Measurements from ENCODE around the gene VAPA. TPM values are rescaled to one million over a fixed set of nuclear protein-coding genes. Genes with fewer than 3 reads are reported as not detected.
"Not testable (repeated sequence)": the region's sequence is repeated elsewhere in the genome, so short reads cannot be mapped to it uniquely, and the experiment has no call there.

VAPA gene
- total RNA-seq, 3 donors from 2014 or later, result 240 to 333 (median 273) TPM

DNA sequence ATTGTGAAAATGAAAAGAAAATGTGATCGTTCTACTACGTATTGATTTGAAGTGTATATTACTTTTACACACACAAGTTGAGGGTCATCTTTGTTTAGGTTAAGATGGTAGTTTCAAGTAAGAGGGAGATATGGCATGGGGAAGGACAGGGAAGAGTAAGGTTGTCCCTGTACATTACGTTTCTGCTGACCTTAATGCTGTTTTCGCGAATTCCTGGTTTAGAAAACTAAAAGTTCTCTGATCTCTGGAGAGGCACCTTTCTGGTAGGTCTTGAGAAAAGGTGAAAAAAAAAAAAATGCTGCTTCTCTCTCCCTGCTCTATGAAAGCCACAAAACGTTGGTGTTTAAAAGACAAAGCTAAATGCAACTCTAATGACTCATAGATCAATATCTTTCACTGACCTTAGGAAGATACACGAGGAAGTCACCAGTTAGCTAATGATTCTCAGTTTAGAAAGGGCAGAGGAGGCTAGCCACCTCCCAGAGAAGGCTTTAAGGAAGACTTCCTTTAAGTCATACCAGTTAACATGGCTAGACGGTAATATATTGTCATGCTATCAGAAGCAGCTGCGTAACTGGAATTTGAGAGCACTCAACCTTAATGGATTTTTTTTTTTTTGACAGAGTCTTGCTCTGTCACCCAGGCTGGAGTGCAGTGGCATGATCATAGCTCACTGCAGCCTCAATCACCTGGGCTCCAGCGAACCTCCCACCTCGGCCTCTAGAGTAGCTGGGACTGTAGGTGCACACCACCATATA, 14.8 kb upstream of the VAPA start:
- H3K4me3 ChIP-seq, result no peak overlapping the region
- no peaks in the 10 kb centered on the region for H3K9me3 ChIP-seq
- peak in 1 of 3 donors; percentile 18 for DNase-seq
- no peaks in the 10 kb centered on the region for H3K4me1 ChIP-seq (ENCODE audit: low read depth)
- TF ChIP-seq CTCF (IDR thresholded peaks at IDR 0.05), result no peak
- intact Hi-C loops (cut with DNase I, micrococcal nuclease), result no loop called here
- no peaks in the 10 kb centered on the region for H3K36me3 ChIP-seq (ENCODE audit: low read depth)
- ATAC-seq, result peak; percentile 100

- H3K4me3 ChIP-seq; intact Hi-C loops (cut with DNase I, micrococcal nuclease); ATAC-seq; H3K9me3 ChIP-seq; H3K4me1 ChIP-seq (ENCODE audit: low read depth); H3K36me3 ChIP-seq (ENCODE audit: low read depth); DNase-seq: not testable (repeated sequence)
Measured at GRCh38 chr18:9899550-9899930, 14.3 kb upstream of the VAPA start.

DNA sequence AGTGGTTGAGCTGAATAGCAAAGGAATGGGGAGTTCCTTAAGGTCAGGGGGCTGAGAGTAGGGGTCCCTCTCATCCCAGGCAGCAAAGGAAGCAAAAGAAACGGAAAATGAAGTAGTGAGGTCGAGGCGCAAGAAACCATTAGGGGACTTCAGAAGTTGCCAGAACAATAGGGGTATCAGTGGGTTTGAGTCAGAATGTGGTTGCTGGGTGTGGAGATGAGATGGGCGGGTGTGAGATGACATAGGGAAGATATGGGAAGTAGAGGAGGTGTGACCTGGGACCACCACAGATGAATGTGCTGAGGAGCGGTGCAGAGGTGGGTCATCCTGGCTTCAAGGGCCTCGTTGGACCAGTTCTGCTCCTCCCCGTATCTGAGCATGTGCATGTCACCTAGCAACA, 13.1 kb upstream of the VAPA start:
- Histone ChIP-seq H3K9me3 (no peaks in the 10 kb centered on the region), H3K4me1 (ENCODE audit: low read depth) (no peaks in the 10 kb centered on the region), H3K4me3 (no peak overlapping the region), H3K36me3 (ENCODE audit: low read depth) (no peaks in the 10 kb centered on the region)
- intact Hi-C loops (cut with DNase I, micrococcal nuclease), result no loop called here
- TF ChIP-seq CTCF (IDR thresholded peaks at IDR 0.05), result no peak
- no peak for ATAC-seq
- DNase-seq, result no peak

DNA sequence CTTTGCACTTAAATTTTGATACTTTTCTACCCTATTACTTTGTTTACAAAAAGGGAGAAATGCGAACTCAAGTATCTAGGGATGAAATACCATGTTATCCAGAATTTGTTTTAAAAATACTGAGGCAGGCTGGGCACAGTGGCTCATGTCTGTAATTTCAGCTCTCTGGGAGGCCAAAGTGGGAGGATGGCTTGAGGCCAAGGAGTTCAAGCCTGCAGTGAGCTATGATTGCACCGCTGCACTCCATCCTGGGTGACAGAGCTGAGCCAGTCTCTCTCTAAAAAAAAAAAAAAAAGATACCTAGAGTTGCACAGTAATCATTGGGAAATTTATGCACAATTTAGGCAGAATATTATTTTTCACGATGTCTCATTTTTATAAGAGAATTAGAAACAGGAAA, 12.4 kb upstream of the VAPA start:
- intact Hi-C loops (cut with DNase I, micrococcal nuclease), result no loop called here
- no peaks in the 10 kb centered on the region for H3K36me3 ChIP-seq (ENCODE audit: low read depth)
- H3K9me3 ChIP-seq, result no peaks in the 10 kb centered on the region
- no peaks in the 10 kb centered on the region for H3K4me1 ChIP-seq (ENCODE audit: low read depth)
- no peak for TF ChIP-seq CTCF (IDR thresholded peaks at IDR 0.05)
- DNase-seq, result no peak
- ATAC-seq, result no peak
- H3K4me3 ChIP-seq, result no peak overlapping the region

DNA sequence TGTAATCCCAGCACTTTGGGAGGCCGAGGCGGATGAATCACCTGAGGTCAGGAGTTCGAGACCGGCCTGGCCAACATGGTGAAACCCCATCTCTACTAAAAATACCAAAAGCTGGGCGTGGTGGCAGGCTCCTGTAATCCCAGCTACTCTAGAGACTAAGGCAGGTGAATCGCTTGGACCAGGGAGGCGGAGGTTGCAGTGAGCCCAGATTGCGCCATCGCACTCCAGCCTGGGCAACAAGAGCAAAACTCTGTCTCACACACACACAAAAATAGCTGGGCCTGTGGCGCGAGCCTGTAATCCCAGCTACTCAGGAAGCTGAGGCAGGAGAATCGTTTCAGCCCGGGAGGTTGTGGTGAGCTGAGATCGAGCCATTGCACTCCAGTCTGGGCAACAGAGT, 11.6 kb upstream of the VAPA start:
- H3K9me3 ChIP-seq; H3K4me3 ChIP-seq; intact Hi-C loops (cut with DNase I, micrococcal nuclease); H3K36me3 ChIP-seq (ENCODE audit: low read depth); ATAC-seq; DNase-seq; H3K4me1 ChIP-seq (ENCODE audit: low read depth): not testable (repeated sequence)

DNA sequence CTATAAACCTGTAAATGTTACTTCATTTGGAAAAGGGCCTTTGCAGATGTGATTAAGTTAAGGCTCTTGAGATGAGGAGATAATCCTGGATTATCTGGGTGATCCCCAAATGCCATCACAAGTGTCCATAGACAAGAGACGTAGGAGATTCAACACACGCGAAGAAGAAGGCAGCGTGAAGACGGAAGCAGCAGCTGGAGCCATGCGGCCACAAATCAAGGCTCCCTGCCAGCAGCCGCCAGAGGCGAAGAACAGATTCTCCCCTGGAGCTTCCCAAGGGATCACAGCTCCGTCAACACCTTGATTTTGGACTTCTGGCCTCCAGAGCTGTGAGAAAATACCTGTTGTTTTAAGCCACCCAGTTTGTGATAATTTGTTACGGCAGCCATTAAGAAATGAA, 11.0 kb upstream of the VAPA start:
- H3K9me3 ChIP-seq, result no peaks in the 10 kb centered on the region
- H3K36me3 ChIP-seq (ENCODE audit: low read depth), result no peaks in the 10 kb centered on the region
- no peak for TF ChIP-seq CTCF (IDR thresholded peaks at IDR 0.05)
- no peak for DNase-seq
- intact Hi-C loops (cut with DNase I, micrococcal nuclease), result no loop called here
- no peak for ATAC-seq
- no peaks in the 10 kb centered on the region for H3K4me1 ChIP-seq (ENCODE audit: low read depth)
- no peak overlapping the region for H3K4me3 ChIP-seq

Data from mucosa of descending colon (tissue), 3 donors.